HTERT RPE-1 (cell line): ENCODE measurements around the gene CRMP1.

Source experiments
- in situ Hi-C: fragments of 300-500 bp; cut with MboI; formaldehyde crosslinking; loops from 4 replicates; pipeline ENCODE4 v1.14.3; 2020; ENCODE audit warnings: low sequenced_read_pairs

The CRMP1 gene

DNA sequence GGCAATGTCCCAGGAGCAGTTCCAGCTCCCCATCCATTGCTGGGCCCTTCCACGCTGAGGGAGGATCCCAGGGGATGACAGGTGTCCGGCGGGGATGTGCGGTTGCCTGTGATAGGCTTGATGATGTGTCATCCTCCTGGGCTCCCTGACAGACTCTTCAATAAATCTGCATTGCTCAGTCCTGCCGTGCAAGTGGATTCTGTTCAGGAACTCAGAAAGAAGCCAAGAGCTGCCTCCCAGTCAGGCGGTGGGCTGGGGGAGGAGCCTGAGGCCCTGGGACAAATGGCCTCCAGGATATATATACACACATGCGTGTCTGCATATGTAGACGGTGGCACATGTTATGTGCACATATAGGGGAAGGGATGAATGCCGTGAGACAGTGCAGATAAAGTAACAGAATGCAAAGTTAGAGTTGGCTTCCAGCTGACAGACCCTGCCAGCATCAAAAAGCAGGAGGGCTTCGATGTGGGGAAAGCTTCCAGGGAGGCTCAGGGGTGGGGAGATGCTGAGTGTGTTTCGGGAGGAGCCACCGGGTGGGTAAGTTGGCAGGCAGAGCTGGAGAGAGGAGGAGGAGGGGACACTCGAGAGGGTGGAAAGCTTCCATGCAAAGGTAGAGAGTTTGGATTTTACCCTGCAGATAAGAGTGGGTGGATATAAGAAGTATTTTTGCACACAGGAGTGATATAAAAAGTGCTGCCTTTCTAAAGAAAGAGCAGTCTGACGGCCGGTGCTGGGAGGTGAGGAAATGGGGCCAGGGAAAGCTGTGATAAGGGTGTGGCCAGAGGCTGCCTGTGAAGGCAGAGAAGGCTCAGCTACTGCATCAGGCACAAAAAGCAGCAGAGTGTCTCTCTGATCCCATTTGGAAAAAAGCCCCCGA is 28.5 kb upstream of the CRMP1 start:
- in situ Hi-C loops, result no loop called here

DNA sequence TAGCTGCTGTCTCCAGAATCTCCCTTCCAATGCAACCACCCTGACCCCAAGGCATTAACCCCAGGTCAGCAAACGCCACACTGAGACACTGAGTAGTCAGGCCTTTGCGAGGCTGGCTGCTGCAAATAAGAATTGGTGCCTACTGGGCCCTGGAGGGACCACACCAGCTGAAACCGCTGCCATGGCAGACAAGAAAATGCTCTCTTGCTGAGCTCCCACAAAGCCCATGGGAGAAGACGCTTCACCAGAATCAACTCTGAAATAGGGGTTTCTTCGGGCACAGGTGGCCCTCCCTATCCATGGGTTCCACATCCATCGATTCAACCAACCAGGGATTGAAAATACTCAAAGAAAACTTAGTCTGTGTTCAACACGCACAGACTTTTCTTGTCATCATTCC is 26.7 kb upstream of the CRMP1 start:
- in situ Hi-C loops, result no loop called here

DNA sequence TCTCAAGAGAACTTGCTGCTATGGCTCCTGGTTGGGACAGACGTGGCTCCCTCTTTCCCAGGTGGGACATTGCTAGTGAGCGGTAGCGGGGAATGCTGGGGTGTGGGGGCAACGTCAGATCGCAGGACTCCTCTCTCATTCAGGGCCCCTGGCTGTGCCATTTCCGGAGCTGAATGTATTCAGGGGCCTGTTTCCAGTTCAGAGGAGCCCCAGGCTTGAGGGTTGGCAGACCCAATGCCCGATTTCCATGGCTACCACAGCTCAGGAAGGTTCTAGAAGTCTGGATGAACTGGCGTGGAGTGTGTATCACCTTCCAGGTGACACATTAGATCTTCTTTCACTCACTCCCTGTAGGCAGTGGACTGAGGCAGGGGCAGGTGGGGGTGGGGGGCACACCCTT is 26.2 kb upstream of the CRMP1 start:
- in situ Hi-C loops, result no loop called here

DNA sequence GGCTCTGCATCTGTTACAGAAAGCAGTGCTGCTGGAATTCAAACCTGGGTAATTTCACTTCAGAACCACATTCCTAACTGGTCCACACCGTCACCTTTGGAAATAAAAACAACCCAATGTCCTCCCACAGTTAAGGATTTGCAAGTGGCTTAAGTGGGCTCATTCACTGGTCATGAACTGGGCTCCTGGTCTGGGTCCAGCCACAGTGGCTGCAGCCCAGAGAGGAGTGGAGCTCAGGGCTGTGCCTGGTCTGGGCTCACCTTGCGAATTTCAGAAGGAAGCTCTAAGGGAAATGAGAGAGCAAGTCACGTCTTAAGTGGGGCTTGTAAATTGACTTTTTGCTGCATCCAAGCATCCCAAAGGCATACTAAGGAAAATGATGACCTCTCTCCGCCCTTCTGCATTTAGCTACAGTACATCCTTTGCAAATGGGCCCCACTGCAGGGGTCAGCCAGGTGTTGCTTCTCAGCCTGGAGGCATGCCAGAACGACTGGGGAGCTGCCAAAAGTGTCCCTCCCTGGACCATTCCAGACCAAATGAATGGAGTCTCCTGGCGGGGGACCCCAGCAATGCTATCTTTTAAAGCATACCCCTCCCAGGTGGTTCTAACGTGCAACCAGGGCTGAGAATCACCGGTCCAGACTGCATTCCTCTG is 25.6 kb upstream of the CRMP1 start:
- in situ Hi-C loops, result no loop called here

DNA sequence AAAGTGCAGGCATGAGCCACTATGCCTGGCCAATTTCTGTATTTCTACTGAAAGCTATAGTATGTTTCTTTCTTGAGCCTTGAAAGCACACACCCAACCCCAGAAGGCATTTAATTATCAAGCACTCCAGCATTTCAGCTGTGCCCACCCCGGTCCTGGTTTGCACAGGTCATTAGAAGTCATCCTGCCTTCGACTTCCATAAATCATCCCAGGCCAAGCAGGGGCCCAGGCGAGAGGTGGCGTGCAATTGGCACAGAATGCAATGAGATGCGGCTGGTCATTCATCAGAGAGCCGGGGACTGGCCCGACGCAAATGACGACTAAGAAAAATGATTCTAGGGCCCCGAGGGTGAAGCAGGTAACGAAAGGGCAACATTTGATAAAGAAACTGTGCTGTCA is 24.8 kb upstream of the CRMP1 start:
- in situ Hi-C loops, result no loop called here

DNA sequence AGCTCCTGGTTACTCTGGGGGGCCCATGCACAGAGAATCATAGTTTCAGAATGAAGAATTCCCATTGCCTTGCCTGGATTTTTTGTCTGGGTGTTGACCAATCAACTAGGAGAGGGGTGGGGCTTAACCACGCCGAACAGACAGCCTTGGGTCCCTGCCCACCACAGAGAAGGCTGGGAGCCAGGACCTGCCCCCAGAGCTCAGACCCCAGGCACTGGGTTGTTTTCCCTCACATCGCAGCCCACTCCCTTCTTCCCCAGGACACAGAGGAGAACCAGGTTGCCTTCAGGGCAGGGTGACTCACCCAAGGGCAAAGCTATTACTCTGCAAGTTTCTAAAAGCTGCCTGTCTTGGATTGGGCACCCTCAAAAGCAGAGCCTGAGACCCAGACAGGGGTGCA is 23.3 kb upstream of the CRMP1 start:
- in situ Hi-C loops, result no loop called here

DNA sequence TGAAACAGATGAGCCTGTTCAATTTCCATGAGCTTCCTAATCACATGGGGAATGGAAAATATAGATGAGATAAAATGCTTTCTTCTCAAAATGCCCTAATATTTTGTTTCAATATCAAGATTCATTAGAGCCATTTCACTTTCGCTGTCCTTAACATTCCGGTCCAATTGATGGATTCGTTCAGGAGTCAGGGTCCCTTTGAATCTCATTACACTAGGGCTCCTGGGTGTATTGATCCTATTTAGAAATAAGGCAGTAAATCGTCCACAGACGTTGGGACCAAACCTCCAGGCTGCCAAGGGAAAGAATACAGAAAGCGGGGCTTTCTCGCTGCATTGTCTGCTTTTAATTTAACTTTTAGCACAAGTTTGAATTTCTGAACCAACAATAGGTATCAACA is 20.6 kb upstream of the CRMP1 start:
- in situ Hi-C loops, result no loop called here

DNA sequence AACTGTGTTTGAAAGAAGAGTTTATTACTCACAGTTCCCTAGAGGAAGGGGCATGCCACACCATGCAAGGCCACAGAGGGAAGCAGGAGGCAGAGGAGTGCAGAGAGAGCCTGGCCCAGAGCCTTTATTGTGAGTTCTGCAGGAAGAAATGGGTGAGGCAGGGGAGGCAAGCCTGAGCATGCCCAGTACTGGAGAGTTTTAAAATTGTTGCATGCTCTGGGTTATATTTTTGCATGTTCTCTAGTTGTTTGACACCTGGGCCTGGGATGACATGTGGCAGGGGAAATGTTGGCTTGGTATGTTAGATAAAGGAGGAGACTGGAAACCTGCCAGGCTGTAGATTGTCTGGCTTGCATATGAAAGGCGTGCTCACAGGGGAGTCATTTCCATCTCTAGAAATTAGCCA is 19.7 kb upstream of the CRMP1 start:
- in situ Hi-C loops, result no loop called here

DNA sequence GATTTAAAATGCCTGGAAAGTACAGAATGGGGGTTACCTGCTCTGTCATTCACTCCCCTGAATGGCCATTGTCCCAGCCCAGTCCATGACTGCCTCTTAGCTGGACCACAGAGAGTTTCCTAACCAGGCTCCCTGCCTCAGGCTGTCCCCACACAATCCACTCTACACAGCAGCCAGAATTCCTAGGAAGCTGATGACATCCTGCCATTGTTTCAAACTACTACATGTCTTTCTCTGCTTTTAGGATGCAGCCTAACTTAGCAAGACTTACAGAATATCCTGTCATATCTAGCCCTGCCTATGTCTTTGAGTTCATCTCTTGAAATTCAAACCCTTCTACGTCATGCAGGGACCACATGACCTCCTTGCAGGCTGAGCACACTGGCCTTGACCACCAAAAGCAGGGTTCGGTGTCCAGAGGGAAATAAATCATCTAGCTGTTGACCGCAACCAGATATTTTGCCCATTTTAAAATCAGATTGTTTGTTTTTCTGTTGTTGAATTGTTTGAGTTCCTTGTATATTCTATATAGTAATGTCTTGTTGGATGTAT is 16.1 kb upstream of the CRMP1 start:
- in situ Hi-C loops, result no loop called here

DNA sequence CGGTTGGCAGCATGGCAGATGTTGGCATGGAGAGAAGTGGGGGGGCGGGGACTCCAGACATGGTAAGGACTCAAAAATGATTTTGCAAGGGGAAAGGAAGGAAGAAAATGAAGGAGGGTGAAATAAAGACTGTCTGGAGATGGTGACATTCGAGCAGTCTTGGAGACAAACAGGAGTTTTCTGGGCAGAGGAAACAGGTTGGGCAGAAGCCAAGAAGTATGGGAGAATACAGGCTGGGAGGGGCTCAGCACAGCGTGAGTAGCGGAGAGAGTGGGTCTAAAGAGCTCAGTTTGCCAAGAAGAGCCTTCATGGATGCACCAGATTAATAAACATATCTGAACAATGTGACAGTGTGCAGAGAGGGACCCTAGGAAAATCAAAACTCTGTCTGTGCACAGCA is 13.3 kb upstream of the CRMP1 start:
- in situ Hi-C loops, result no loop called here

DNA sequence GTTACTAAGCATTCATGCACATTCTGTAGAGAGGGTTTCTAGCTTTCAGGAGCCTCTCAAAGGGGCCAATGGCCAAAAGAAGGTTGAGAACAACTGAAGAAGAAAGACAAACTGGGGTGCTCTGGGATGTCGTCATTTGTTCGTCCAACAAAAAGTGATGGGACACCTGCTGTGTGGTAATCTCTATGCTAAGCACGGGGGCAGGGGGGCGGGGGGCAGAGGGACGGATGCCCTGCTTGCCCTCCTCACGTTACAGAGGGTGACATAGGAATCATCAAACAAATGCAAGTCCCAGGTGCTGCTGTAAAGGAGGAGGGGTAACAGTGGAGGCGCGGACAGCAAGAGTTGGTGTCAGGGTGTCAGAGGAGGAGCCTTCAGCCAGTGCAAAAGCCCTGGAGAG is 12.8 kb upstream of the CRMP1 start:
- in situ Hi-C loops, result no loop called here

DNA sequence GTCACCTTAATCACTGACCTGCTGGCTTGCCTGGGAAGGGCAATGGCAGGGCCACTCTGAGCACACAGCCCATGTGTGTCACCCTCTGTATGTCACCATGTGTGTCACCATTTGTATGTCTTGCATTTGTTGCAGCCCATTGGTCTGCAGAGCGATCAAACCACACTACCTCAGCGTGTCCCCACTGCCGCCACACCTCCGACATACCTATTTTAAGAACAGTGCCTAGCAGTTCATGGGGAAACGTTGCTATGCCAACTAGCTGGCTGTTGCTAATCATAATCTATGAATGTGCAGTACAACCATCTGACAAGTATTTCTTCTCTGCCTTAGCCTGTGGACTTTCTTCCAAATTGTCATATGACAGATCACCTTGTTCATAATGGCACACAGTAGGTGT is 8.0 kb upstream of the CRMP1 start:
- in situ Hi-C loops, result no loop called here

DNA sequence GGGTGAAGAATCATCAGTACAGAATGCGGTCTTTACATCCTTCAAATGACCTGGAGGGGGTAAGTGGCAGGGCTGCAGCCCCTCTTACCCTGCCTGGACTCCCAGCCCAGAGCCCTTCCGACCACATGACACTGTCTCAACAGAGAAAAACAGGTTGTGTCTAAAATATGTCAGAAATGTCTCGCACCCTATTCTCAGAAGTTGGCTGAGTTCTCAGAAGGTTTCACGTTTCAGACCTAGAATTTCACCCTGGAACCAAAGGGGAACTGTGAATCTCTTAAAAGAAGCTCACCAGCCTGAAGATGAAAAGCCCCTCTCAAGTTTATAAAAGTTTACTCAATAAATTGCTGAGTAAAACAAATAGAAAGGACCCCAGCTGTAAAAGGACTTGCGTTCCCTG is 7.0 kb upstream of the CRMP1 start:
- in situ Hi-C loops, result no loop called here

DNA sequence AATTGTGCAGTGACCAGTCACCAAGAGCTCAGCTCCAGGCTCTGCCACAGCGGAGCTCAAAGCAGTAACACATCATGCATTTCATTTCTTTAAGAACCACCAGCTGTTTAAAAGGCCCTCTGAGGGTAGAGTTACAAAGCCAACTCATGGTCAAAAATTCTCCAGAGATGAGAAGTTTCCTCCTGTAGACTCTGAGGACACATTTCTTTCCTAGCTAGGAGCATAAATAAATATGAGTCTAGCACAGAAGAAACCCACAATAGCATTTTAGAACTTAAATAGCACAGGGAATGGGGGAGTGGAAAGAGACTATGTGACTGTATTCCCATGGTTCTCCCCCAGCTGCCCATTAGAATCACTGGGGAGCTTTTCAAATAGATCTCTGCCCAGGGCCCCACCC is 6.5 kb upstream of the CRMP1 start:
- in situ Hi-C loops, result no loop called here

DNA sequence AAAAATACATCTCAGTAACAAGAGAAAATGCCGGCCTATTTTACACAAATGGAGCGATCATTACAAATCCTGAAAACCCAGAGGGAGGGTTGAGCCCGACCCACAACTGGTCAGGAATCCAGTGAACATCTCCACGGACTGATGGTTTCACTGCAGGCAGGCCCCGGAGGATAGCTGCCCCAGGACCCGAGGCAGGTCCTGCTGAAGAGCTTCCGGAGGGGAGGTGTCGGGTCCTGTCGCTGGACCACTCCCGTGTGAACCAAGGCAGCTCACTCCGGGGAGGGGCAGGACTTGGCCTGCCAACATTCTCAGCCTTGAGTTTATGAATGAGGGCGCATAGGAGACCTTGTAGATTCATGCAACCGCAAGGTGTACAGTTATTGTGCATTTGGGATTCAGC is 4.8 kb upstream of the CRMP1 start:
- in situ Hi-C loops, result no loop called here

DNA sequence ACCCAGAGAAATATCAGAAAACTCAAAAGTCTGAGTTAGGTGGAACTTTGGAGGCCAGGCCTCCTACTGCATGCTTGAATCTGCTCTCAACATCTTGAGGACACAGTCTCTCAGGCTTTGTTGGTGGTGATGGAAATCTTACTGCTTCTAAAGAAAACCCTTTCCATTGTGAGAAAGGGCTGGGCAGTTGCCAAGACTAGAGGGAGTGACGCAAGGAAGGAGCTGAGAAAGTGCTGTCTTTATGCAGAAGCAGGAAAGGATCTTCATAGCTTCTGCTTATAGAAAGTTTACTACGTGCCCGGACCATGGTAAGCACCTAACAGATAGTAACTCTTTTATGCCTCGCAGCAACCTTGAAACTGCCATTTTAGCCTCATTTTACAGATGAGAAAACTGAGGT is 2.4 kb upstream of the CRMP1 start:
- in situ Hi-C loops, result no loop called here

DNA sequence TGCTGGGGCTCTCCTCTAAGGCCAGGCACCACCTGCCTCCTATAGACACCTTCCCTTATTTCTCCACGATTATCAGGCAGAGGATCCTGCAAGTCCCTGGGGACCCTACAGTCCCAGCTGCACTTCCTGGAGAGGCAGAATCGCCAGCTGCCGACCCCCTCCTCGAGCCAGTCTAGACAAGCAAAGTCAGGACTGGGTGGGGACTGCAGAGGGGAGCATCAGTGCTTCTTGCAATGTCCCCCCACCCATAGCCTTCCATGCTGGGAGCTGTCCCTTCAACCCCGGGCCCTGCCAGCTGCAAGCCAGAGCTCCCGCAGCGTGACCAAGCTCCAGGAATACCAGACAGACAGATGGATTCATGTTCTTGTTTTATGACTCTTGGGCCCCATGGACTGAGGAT is 1.4 kb upstream of the CRMP1 start:
- in situ Hi-C loops, result no loop called here

DNA sequence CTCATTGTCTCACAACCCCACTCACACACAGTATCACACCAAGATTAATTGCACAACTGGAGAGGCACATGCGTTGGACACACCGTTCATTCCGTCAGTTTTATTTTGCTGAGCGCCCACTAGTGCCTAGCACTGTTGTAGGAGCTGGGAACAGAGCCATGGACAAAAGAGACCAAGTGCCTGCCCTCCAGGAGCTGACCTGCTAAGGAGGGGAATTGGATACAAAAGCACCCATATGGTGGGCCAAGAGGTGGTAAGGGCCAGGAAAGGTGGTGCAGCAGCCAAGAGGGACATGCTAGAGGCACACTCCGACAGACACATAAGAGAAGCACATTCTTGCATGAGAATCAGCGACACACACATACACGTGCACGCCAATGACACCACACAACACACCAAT is 705 bp upstream of the CRMP1 start:
- in situ Hi-C loops, result no loop called here

DNA sequence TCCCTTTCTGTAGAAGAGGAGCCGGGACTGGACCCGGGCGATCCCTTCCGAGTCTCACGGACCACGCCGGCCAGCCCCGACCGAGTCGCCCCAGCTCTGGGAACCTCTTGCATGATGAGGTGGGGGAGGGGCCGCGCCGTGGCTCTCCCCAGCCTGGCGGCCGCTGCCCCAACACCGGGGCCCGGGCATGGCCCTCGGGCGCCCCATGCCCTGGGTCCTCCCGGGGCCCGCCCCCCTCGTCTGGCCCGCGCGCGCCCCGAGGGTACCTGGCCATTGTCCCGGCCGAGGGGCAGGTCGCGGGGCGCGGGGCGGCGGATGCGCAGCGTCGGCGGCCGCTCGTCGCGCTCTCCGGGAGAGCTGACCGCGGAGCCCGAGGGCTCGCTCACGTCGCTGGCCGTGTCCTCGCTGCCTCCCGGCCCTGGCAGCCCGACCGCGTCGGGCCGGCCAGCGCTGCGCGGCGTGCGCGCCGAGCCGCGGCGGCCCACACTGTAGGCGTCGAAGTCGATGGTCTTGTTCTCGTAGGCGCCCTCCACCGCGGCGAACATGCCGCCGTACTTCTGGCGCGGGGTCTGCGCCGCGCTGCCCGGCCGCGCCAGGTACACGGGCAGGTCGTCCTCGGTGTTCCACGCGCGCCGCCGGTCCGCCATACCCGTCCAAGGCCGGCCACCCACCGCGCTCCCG is 423 bp downstream of the CRMP1 start:
- in situ Hi-C loops, result no loop called here

DNA sequence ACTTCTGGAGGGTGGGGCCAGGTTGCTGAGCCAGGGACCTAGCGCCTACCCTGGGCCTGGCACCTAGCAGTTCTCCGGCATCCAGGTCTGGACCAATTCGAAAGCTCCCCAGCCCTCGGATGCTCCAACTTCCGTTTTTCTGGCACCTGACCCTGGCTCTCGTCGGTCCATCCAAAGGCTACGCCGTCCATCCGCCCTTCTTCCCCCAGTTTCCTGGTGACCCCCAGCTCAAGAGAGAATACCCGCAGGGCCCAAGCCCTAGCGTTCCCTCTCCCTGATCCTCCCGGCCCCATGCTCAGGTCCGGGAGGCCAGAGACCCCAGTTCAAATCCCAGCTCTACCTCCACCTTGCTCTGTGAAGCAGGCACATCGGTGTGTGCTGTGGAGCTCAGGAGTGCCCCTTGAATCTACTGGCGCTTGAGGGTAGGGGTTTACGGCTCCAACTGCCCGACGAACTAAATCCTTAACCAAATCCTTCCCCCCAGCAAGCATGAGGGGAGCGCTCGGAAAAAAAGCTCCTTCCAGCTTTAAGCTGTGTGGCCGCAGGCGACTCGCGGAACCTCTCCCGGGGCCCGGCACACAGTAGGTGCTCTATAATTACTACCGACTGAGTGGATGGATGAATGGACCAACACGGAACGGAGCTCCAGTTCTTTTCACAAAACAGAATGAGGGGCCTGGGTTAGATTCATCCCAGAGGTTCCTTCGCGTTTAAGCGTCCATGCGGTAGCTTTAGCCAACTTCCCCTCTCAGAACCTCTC is 1.1 kb downstream of the CRMP1 start:
- in situ Hi-C loops, result no loop called here
